H9 (cell line): Measurements from ENCODE around the gene MRPS10. TPM values are rescaled to one million over a fixed set of nuclear protein-coding genes. Genes with fewer than 3 reads are reported as not detected.

ENCODE experiments used
- DNase-seq: peaks from one replicate; pipeline ENCODE4 v3.0.0-alpha.2; 2017
- H2AFZ ChIP-seq: one replicate; pipeline ENCODE4 v1.6.1; 2013; ENCODE audit warnings: mild to moderate bottlenecking, low read length, control low read depth, moderate library complexity
- H2AK5ac ChIP-seq: 2 replicates; pipeline ENCODE4 v1.6.1; 2013; ENCODE audit warnings: low read length, control low read depth, mixed read lengths; ENCODE audit not compliant: insufficient read length
- H2BK120ac ChIP-seq: one replicate; pipeline ENCODE4 v1.6.1; 2013; ENCODE audit warnings: low read depth, mild to moderate bottlenecking, low read length, control low read depth, inconsistent platforms; ENCODE audit not compliant: poor library complexity, severe bottlenecking
- H2BK12ac ChIP-seq: 2 replicates; pipeline ENCODE4 v1.6.1; 2013; ENCODE audit warnings: low read length, control low read depth, mixed read lengths, low read depth; ENCODE audit not compliant: insufficient read length
- H2BK15ac ChIP-seq: 2 replicates; pipeline ENCODE4 v1.6.1; 2013; ENCODE audit warnings: low read depth, low read length, control low read depth
- H2BK20ac ChIP-seq: one replicate; pipeline ENCODE4 v1.6.1; 2013; ENCODE audit warnings: low read depth, mild to moderate bottlenecking, low read length, control low read depth, inconsistent platforms; ENCODE audit not compliant: poor library complexity, severe bottlenecking
- H2BK5ac ChIP-seq: 2 replicates; pipeline ENCODE4 v1.6.1; 2013; ENCODE audit warnings: low read length, control low read depth, mixed read lengths; ENCODE audit not compliant: insufficient read length
- H3K14ac ChIP-seq: 2 replicates; pipeline ENCODE4 v1.6.1; 2013; ENCODE audit warnings: low read length, control low read depth; ENCODE audit not compliant: insufficient read depth
- H3K18ac ChIP-seq: 2 replicates; pipeline ENCODE4 v1.6.1; 2013; ENCODE audit warnings: low read depth, mild to moderate bottlenecking, mixed read lengths, low read length, control low read depth; ENCODE audit not compliant: insufficient read length
- H3K23ac ChIP-seq: 2 replicates; pipeline ENCODE4 v1.6.1; 2013; ENCODE audit warnings: low read length, control low read depth, mixed read lengths, low read depth; ENCODE audit not compliant: insufficient read length
- H3K23me2 ChIP-seq: 2 replicates; pipeline ENCODE4 v1.6.1; 2013; ENCODE audit warnings: low read depth, mild to moderate bottlenecking, mixed read lengths, low read length, control low read depth; ENCODE audit not compliant: insufficient read length, poor library complexity, severe bottlenecking
- H3K27ac ChIP-seq: 2 replicates; pipeline ENCODE4 v1.5.1; 2013; ENCODE audit warnings: low read length, control low read depth, mixed read lengths, low read depth; ENCODE audit not compliant: insufficient read length
- H3K27me3 ChIP-seq: 2 replicates; pipeline ENCODE4 v1.6.1; 2013; ENCODE audit warnings: low read length, control low read depth, inconsistent platforms; ENCODE audit not compliant: insufficient read depth
- H3K4ac ChIP-seq: 2 replicates; pipeline ENCODE4 v1.6.1; 2013; ENCODE audit warnings: low read depth, mild to moderate bottlenecking, control low read depth, inconsistent platforms, low read length, moderate library complexity
- H3K4me1 ChIP-seq: 2 replicates; pipeline ENCODE4 v1.6.1; 2013; ENCODE audit warnings: low read length, control low read depth, inconsistent platforms; ENCODE audit not compliant: insufficient read depth
- H3K4me2 ChIP-seq: 2 replicates; pipeline ENCODE4 v1.6.1; 2013; ENCODE audit warnings: low read length, control low read depth, mixed read lengths; ENCODE audit not compliant: insufficient read length, insufficient read depth
- H3K56ac ChIP-seq: 2 replicates; pipeline ENCODE4 v1.6.1; 2013; ENCODE audit warnings: low read depth, mild to moderate bottlenecking, mixed read lengths, low read length, control low read depth; ENCODE audit not compliant: insufficient read length
- H3K79me1 ChIP-seq: 2 replicates; pipeline ENCODE4 v1.6.1; 2013; ENCODE audit warnings: low read depth, mild to moderate bottlenecking, moderate library complexity, low read length, control low read depth, inconsistent platforms; ENCODE audit not compliant: insufficient read depth, poor library complexity, severe bottlenecking
- H3K79me2 ChIP-seq: 2 replicates; pipeline ENCODE4 v1.6.1; 2013; ENCODE audit warnings: low read length, control low read depth, inconsistent platforms; ENCODE audit not compliant: insufficient read depth
- H3K9ac ChIP-seq: 2 replicates; pipeline ENCODE4 v1.6.1; 2013; ENCODE audit warnings: low read length, control low read depth, mixed read lengths; ENCODE audit not compliant: insufficient read length; ENCODE audit errors: extremely low read depth
- H3K9me3 ChIP-seq: one replicate; pipeline ENCODE4 v1.6.1; 2013; ENCODE audit warnings: low read depth, low read length, inconsistent platforms; ENCODE audit not compliant: control insufficient read depth
- H3T11ph ChIP-seq: one replicate; pipeline ENCODE4 v1.6.1; 2013; ENCODE audit warnings: mild to moderate bottlenecking, low read length, control low read depth, inconsistent platforms
- H4K20me1 ChIP-seq: one replicate; pipeline ENCODE4 v1.6.1; 2013; ENCODE audit not compliant: control insufficient read depth, insufficient read length, insufficient read depth
- H4K5ac ChIP-seq: 2 replicates; pipeline ENCODE4 v1.6.1; 2013; ENCODE audit warnings: low read depth, mild to moderate bottlenecking, mixed read lengths, low read length, control low read depth; ENCODE audit not compliant: insufficient read length
- H4K8ac ChIP-seq: replicated peaks from 2 replicates; pipeline ENCODE4 v1.6.1; 2013; ENCODE audit warnings: low read length, control low read depth, mixed read lengths, low read depth; ENCODE audit not compliant: insufficient read length
- H4K91ac ChIP-seq: 2 replicates; pipeline ENCODE4 v1.6.1; 2013; ENCODE audit warnings: low read depth, mild to moderate bottlenecking, moderate library complexity, mixed read lengths, low read length, control low read depth; ENCODE audit not compliant: insufficient read length
- H3K27ac Mint-ChIP-seq, 3 experiments: 2 replicates in 2 of 3; 3 replicates in 1 of 3; pipeline ENCODE4 v1.8.0; 2020 to 2021; ENCODE audit warnings: mixed read lengths in 3 of 3, mild to moderate bottlenecking in 1 of 3, moderate library complexity in 1 of 3
- H3K27me3 Mint-ChIP-seq: 2 replicates; pipeline ENCODE4 v1.8.0; 2021; ENCODE audit warnings: low read depth, mild to moderate bottlenecking, moderate library complexity, mixed read lengths
- H3K36me3 Mint-ChIP-seq, 3 experiments: 2 replicates in 2 of 3; 3 replicates in 1 of 3; pipeline ENCODE4 v1.8.0; 2020 to 2021; ENCODE audit warnings: low read depth in 3 of 3, mixed read lengths in 3 of 3; ENCODE audit not compliant: insufficient read depth in 1 of 3
- H3K4me1 Mint-ChIP-seq, 2 experiments: 2 replicates each; pipeline ENCODE4 v1.8.0; 2020; ENCODE audit warnings: mixed read lengths in 2 of 2
- H3K4me3 Mint-ChIP-seq, 2 experiments: 2 replicates in 1 of 2; 3 replicates in 1 of 2; pipeline ENCODE4 v1.8.0; 2020 to 2021; ENCODE audit warnings: mild to moderate bottlenecking in 2 of 2, mixed read lengths in 2 of 2, moderate library complexity in 1 of 2
- H3K9me3 Mint-ChIP-seq, 2 experiments: 2 replicates in 1 of 2; 3 replicates in 1 of 2; pipeline ENCODE4 v1.8.0; 2020; ENCODE audit warnings: mild to moderate bottlenecking in 2 of 2, mixed read lengths in 2 of 2, moderate library complexity in 1 of 2
- WGBS: extraction: QIAGEN DNeasy Blood & Tissue Kit; methylation state at CpG from one replicate; pipeline ENCODE4 v1.1.7; 2013; ENCODE audit warnings: missing lambda C conversion rate, low lambda C conversion rate, mixed read lengths; ENCODE audit not compliant: insufficient read length; ENCODE audit errors: extremely low coverage; 5-methylcytosine and 5-hydroxymethylcytosine counted together
- total RNA-seq: library from RNA; stranded (reverse); gene quantifications from 2 replicates; pipeline ENCODE4 v1.2.1, GENCODE V29; 2021
- TF ChIP-seq, protein P1 (sequence below): fragments of 200-600 bp; sonication (generic); conservative IDR thresholded peaks from 3 replicates; pipeline ENCODE4 v1.8.0; 2021; ENCODE audit warnings: antibody characterized with exemption, mild to moderate bottlenecking

MRPS10 gene
- total RNA-seq, 1 experiment from 2014 or later, result 33.9 TPM

DNA sequence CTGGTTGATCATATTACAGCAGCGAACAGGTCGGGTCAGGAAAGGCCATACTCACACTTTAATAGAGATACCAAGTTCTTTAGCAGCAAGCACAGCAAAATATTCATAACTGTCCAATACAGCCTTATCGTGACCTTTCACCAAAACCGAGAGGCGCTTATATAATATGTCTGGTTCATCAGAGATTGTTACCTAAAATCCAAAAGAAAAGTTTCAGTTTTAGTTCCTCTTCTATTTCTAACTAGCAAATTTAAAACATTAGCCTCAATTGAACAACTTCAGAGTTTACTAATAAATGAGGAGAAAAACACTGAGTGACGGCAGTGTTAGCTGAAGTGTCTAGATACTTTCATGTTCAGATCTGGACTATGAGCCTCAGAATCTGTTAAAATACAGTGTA lies 5.9 kb downstream of the MRPS10 start:
- Histone ChIP-seq H3K4ac (no peak overlapping the region), H3K4me2 (no peak overlapping the region), H4K5ac (no peak overlapping the region), H2BK120ac (no peak overlapping the region), H2BK5ac (no peak overlapping the region), H4K20me1 (no peaks in the 10 kb centered on the region), H4K8ac (no peak overlapping the region), H3K14ac (no peak overlapping the region), H3K9me3 (no peaks in the 10 kb centered on the region), H3K27ac (no peak overlapping the region), H4K91ac (no peak overlapping the region), H3K4me1 (no peaks in the 10 kb centered on the region), H3K27me3 (no peaks in the 10 kb centered on the region), H3K56ac (no peak overlapping the region), H3K23me2 (no peaks in the 10 kb centered on the region), H2BK12ac (no peak overlapping the region), H3T11ph (no peak overlapping the region), H2BK20ac (no peak overlapping the region), H3K23ac (no peak overlapping the region), H3K9ac (no peak overlapping the region), H3K18ac (no peak overlapping the region), H2AK5ac (no peak overlapping the region), H3K79me2 (no peaks in the 10 kb centered on the region), H2BK15ac (no peak overlapping the region), H3K79me1 (no peaks in the 10 kb centered on the region), H2AFZ (no peak overlapping the region)
- TF ChIP-seq, protein P1, sequence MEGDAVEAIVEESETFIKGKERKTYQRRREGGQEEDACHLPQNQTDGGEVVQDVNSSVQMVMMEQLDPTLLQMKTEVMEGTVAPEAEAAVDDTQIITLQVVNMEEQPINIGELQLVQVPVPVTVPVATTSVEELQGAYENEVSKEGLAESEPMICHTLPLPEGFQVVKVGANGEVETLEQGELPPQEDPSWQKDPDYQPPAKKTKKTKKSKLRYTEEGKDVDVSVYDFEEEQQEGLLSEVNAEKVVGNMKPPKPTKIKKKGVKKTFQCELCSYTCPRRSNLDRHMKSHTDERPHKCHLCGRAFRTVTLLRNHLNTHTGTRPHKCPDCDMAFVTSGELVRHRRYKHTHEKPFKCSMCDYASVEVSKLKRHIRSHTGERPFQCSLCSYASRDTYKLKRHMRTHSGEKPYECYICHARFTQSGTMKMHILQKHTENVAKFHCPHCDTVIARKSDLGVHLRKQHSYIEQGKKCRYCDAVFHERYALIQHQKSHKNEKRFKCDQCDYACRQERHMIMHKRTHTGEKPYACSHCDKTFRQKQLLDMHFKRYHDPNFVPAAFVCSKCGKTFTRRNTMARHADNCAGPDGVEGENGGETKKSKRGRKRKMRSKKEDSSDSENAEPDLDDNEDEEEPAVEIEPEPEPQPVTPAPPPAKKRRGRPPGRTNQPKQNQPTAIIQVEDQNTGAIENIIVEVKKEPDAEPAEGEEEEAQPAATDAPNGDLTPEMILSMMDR, result no peak
- no peak overlapping the region for H3K27ac Mint-ChIP-seq
- H3K9me3 Mint-ChIP-seq, result no peaks in the 10 kb centered on the region
- no peaks in the 10 kb centered on the region for H3K27me3 Mint-ChIP-seq
- DNase-seq, result no peak
- peaks cover 19 to 58% (median 58%) of the 10 kb centered on the region in 3 experiments; a peak in 6 of 7 replicates for H3K36me3 Mint-ChIP-seq
- no peak overlapping the region for H3K4me3 Mint-ChIP-seq
- H3K4me1 Mint-ChIP-seq, result peaks cover 6 to 14% of the 10 kb centered on the region in 2 experiments
- no CpG with 5 or more reads among the region's 6 CpGs for WGBS
